Peyer's patch (tissue), 4 donors: ENCODE data around the gene GNGT1. TPM values are rescaled to one million over a fixed set of nuclear protein-coding genes. Genes with fewer than 3 reads are reported as not detected.

Source experiments
- DNase-seq, 3 donors: peaks; one replicate each; pipeline ENCODE4 v3.0.0-alpha.2; 2017 to 2019
- H3K27ac ChIP-seq, 4 donors: fragments of 200-600 bp; sonication (generic); one replicate each; pipeline ENCODE4 v1.5.1; 2016 to 2019
- H3K27me3 ChIP-seq, 2 donors: fragments of 200-600 bp; sonication (generic); one replicate each; pipeline ENCODE4 v1.5.1; 2019
- H3K36me3 ChIP-seq, 3 donors: fragments of 200-600 bp; sonication (generic); one replicate each; pipeline ENCODE4 v1.5.1; 2016 to 2019
- H3K4me1 ChIP-seq, 4 donors: fragments of 200-600 bp; sonication (generic); one replicate each; pipeline ENCODE4 v1.5.1; 2016 to 2019
- H3K4me3 ChIP-seq, 4 donors: fragments of 200-600 bp; sonication (generic); 1 replicate in 3 of 4; 2 replicates in 1 of 4; pipeline ENCODE4 v1.5.1; 2016 to 2019; ENCODE audit warnings: mild to moderate bottlenecking in 1 of 4
- H3K9me3 ChIP-seq, 4 donors: fragments of 200-600 bp; sonication (generic); one replicate each; pipeline ENCODE4 v1.5.1; 2016 to 2019; ENCODE audit warnings: mild to moderate bottlenecking in 1 of 4
- POLR2A ChIP-seq, 2 donors: fragments of 450-650 bp; IDR thresholded peaks; one replicate each; pipeline ENCODE4 v1.5.1; 2017; ENCODE audit warnings: antibody characterized with exemption in 2 of 2, mild to moderate bottlenecking in 2 of 2, moderate library complexity in 2 of 2
- small RNA-seq, 2 donors: library from RNA; depleted of rRNA; stranded (forward); fragments of <200 nt; gene quantifications; one replicate each; pipeline ENCODE3, GENCODE V24; 2016
- total RNA-seq, 4 donors: library from RNA; depleted of rRNA; stranded (reverse); fragments of >200 nt; gene quantifications; one replicate each; pipeline ENCODE4 v1.1.0, GENCODE V29; 2016
- TF ChIP-seq, protein P1 (sequence below), 6 experiments: fragments of 450-650 bp in 4 of 6; fragments of 200-600 bp in 2 of 6; sonication (generic) in 1 of 6; IDR thresholded peaks; one replicate each; pipeline ENCODE4 v1.5.1; 2017 to 2019; ENCODE audit warnings: antibody characterized with exemption in 6 of 6, mild to moderate bottlenecking in 3 of 6, moderate library complexity in 1 of 6

GNGT1 gene
- total RNA-seq, 4 donors from 2014 or later, result not detected

DNA sequence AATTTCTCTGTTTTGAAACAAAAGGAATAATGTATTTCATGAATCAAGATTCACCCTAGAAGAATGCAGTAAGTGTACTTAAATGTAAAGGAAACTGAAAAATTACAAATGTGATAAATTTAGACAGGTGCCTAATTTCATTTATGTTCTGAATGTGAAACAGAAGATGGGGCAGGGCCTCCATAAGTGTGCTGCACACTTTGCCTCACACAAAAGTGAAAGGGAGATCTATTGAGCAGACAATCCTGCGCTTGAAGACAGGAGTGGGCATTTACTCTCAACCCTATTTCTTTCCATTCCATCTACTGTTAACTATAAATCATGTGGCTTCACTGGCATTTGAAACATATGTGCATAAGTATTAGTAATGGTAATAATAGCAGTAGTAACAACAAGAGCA, 51.4 kb downstream of the GNGT1 start:
- Histone ChIP-seq H3K9me3 (no peaks in the 10 kb centered on the region), H3K27me3 (no peaks in the 10 kb centered on the region), H3K4me3 (no peak overlapping the region), H3K27ac (no peak overlapping the region), H3K36me3 (no peaks in the 10 kb centered on the region), H3K4me1 (no peaks in the 10 kb centered on the region)
- no peak for DNase-seq
- no peak for TF ChIP-seq POLR2A (IDR thresholded peaks at IDR 0.05)
- TF ChIP-seq, protein P1, sequence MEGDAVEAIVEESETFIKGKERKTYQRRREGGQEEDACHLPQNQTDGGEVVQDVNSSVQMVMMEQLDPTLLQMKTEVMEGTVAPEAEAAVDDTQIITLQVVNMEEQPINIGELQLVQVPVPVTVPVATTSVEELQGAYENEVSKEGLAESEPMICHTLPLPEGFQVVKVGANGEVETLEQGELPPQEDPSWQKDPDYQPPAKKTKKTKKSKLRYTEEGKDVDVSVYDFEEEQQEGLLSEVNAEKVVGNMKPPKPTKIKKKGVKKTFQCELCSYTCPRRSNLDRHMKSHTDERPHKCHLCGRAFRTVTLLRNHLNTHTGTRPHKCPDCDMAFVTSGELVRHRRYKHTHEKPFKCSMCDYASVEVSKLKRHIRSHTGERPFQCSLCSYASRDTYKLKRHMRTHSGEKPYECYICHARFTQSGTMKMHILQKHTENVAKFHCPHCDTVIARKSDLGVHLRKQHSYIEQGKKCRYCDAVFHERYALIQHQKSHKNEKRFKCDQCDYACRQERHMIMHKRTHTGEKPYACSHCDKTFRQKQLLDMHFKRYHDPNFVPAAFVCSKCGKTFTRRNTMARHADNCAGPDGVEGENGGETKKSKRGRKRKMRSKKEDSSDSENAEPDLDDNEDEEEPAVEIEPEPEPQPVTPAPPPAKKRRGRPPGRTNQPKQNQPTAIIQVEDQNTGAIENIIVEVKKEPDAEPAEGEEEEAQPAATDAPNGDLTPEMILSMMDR (IDR thresholded peaks at IDR 0.05), result no peak

DNA sequence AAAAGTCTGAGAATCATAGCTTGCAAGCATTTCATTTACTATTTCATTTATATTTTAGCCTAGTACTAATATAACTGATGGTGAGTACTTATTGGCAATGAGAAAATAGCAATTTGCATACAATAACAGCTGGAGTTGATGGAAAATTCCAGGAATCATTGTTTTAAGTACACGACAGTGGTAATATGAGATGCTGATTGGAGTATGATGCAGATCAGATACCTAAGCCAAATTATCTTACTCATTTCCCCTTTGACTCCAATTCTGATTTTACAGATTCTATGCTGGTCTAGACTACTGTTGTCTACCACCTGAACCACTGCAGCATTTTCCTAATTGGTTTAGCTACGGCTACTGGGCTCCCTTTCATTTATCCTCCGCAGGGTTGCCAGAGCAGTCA, 51.8 kb downstream of the GNGT1 start:
- H3K4me1 ChIP-seq, result no peaks in the 10 kb centered on the region
- no peaks in the 10 kb centered on the region for H3K27me3 ChIP-seq
- no peak overlapping the region for H3K4me3 ChIP-seq
- no peak overlapping the region for H3K27ac ChIP-seq
- H3K36me3 ChIP-seq, result no peaks in the 10 kb centered on the region
- H3K9me3 ChIP-seq, result no peaks in the 10 kb centered on the region
- no peak for DNase-seq
- TF ChIP-seq POLR2A (IDR thresholded peaks at IDR 0.05), result no peak
- TF ChIP-seq, protein P1 (IDR thresholded peaks at IDR 0.05), result no peak

DNA sequence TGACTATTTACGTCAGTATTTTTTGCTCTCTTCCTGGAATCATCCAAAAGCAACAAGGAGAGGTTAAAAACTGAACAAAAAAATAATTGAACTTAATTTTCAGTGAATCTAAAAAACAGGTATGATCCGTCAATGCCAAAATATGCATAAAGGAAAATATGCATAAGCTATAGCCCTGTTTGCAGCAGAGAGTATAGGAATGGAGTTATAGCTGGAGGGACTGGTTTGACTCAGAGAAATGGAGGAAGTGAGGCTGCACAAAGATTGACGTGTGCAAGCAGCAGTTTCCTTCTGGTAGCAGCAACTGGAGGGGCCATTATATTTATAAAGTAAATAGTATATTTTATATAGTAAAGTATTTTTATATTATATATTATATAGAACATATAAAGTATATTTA, 52.3 kb downstream of the GNGT1 start:
- Histone ChIP-seq H3K27ac (no peak overlapping the region), H3K4me1 (no peaks in the 10 kb centered on the region), H3K27me3 (no peaks in the 10 kb centered on the region), H3K4me3 (no peak overlapping the region), H3K9me3 (no peaks in the 10 kb centered on the region), H3K36me3 (no peaks in the 10 kb centered on the region)
- TF ChIP-seq POLR2A (IDR thresholded peaks at IDR 0.05), result no peak
- TF ChIP-seq, protein P1 (IDR thresholded peaks at IDR 0.05), result no peak
- no peak for DNase-seq

Small RNAs within 50 kb of the gene (small RNA-seq; reads per million reads assigned to genes)
- gene AC002076.2, result 0 reads per million in 2 donors

Other genes starting within 250 kb of the GNGT1 start
- gene TFPI2, start 15.8 kb upstream of the GNGT1 start, total RNA-seq, result 1 to 10 TPM in 1 of 4 donors, under 1 TPM in 1, not detected in 2; 0.40 to 1.4 TPM
- gene GNG11, start 15.2 kb downstream of the GNGT1 start, total RNA-seq, result 10 to 100 TPM in 1 of 4 donors, 1 to 10 TPM in 3; 2.9 to 32.2 (median 5.6) TPM
- 10 to 100 TPM; 26.1 to 44.6 (median 30.2) TPM for gene BET1, start 97.8 kb downstream of the GNGT1 start, total RNA-seq